GM18499 (cell line): ENCODE data around the gene SLC2A1.

Experiments
- ATAC-seq: cut with Tn5 transposase; IDR thresholded peaks from one replicate; pipeline ENCODE4 v1.9.1; 2021; ENCODE audit warnings: moderate number of reproducible peaks; ENCODE audit not compliant: insufficient read depth, unreplicated experiment

Gene SLC2A1

DNA sequence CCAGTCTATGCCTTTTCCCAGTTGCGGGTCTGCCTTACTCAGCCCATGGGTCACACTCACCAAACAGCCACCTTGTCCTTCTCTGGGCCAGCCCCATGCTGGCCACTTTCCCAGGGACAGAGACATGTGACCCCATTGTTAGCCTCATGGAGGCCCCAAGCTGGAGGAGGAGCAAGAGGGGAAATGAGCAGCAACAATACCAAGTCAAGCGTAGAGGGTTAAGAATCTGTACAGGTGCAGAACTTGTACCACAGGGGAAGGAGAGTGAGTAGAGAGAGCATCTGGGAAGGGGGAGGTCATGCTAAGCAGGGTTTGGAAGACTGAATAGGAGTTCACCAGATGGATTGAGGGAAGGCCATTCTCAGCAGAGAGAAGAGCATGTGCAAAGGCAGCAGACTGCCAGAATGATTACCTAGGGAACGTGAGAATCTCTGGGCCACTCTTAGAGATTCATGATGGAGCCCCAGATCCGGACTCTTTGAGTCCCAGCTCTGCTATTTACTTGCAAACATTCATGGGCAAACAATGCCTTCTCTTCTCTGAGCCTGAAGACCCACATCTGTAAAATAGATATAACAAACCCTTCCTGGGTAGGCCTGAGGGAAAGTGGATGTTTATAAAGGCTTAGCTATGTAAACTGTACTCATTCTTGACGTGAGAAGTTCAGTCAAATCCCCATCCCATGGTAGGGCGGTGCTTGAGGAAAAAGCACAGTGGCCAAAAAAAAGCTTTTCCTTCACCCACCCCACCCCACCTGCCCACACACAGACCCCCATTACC is 2.8 kb upstream of the SLC2A1 start:
- no peak for ATAC-seq

DNA sequence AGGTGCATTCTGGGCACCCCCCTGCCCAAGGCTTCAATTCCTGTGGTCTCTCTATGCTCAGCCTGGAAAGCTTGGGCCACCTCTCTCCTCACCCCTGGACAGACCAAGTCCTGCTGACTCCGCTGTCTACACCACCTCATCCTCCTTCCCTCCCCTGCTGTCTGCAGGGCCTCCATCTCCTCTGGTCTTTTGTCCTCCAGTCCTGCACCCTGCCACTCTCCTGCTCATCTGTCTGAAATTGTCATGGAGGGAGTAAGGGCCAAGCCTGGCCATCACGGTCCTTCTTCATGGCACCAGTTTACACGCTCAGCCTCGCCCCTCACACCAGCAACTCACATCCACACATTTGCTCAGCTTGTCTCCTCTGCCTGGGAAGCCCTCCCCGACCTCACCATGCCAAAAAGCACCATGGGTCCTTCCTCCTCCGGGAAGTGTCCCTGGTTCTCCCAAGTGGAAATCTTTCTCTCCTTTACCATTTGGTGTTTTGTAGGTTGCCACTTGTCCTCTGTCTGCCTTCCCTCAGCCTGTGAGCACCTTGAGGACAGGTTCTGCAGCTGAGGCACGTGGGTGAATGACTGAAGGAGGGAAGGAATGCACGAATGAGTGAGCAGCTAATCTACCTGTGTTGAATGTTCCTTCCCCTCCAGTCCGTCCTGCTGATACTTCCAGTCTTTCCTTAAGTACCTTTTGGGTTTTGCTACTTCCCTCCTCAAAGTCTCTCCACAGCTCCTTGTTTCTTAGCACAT is 2.1 kb upstream of the SLC2A1 start:
- no peak for ATAC-seq

GRCh38 chr1:42960122-42960390 is 1.4 kb upstream of the SLC2A1 start:
- no peak for ATAC-seq

GRCh38 chr1:42957880-42958487 is 684 bp downstream of the SLC2A1 start:
- ATAC-seq: no peak

- no peak for ATAC-seq
Measured at GRCh38 chr1:42957229-42957879, 1.3 kb downstream of the SLC2A1 start.

- ATAC-seq: no peak
Measured at GRCh38 chr1:42956739-42957138, 1.9 kb downstream of the SLC2A1 start.

GRCh38 chr1:42955311-42956063 is 3.2 kb downstream of the SLC2A1 start:
- ATAC-seq: no peak

DNA sequence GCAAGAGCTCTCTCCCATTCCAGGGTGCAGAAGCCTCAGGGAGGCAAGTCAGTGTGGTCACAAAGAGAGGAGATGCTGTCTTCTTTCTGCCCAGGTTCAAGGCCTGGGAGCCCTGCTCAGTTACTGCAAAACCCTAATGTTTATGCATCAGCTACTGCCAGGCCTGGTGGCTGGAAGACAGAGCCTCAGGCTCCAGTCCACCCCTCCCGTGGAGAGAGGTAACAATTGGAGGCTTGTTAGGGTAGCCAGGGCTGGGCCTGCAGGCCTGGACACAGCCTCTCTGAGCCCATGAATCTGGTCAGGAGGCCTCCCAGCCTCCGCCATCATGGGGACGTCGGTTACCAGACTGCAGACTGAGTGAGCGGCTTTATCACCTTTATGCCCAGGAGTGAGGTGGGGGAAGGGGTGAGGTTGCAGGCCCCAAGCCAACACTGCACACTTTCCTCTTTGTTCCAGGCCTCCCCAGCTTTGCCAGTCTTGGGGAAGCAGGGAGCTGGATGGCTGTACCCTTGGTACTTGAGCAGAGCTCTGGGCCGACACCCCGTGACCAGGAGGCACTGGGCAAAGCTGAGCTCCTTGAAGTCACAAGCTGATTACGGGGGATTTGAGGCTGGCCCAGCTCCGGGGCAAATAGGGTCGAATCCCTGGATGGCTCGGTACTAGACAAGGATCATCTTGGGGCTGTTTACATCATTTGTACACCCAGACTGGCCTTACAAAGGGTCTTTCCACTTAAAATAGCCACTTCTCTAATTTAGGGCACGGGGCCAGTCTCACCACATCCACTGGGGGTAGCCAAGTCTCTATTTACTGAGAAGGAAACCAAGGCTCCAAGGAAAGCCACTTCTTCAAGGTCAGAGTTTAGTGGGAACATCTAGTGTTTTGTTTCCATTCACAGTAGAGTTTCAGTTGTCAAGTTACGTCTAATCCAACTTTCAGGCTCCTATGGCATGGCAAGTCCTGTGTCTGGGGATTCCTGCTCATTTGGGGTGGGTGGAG is 5.2 kb downstream of the SLC2A1 start:
- ATAC-seq: no peak

DNA sequence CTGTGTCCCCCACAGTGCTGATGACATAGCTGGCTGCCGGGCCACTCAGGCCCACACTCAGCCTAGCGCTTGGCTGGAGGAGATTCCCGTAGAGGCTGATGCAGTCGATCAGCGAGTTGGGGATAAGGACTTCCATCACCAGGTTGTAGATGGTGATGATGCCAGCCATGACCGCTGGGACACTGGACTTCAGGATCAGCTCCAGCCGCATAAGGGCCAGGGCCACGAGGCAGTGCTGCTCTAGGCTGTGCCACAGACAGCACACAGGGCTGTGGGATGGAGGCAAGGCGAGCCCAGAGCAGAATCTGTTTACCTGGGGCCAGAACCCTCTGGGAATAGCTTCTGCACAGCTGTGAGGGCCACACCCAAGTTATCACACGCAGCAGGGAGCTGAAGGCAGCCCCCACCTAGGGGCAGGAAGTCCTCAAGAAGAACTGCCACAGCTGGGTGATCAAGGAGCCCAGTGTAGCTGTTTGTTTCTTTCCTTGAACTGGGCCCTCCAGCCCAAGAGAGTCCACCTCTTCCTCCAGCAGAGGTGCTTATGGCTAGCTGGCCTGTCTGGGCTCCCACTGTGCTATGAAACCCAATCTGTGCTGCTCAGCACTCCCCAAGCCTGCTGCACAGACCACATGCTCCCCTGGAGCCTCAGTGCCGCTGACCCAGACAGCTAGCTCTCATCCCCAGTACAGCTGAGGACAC is 6.2 kb downstream of the SLC2A1 start:
- ATAC-seq: no peak

DNA sequence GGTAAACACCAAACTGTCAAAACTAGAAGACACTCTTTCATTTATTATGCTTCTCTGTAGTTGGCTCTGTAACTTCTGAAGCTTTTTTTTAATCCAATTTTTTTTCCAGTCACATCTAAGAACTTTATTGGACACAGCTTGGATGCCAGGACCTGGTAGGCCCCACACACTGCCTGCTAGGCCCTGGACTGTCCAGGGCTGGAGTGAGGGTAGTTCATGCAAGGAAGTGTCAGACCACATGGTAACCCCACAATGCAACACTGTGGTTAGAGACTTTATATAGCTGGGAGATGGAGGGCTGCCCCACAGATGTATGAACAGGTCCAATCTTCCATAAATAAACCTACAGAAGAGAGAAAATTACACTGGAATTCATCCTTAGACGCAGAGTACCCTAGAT is 7.1 kb downstream of the SLC2A1 start:
- no peak for ATAC-seq

DNA sequence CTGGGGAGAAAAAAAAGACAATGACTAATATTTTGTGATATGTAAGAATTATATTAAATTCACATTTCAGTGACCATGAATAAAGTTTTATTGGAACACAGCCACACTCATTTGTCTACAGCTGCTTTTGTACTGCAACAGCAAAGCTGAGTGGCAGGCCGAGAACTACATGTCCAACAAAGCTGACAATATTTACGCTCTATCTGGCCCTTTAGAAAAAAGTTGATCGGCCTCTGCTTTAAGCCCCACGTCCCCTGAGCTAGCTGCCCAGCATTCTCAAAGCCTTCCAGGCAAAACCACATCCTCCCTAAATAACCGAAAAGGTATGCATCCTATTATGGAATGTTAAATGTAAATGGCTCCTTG is 8.6 kb downstream of the SLC2A1 start:
- no peak for ATAC-seq

GRCh38 chr1:42949312-42950115 is 9.2 kb downstream of the SLC2A1 start:
- ATAC-seq: no peak

GRCh38 chr1:42947965-42948732 is 10.5 kb downstream of the SLC2A1 start:
- no peak for ATAC-seq

GRCh38 chr1:42947117-42947516 is 11.6 kb downstream of the SLC2A1 start:
- ATAC-seq: no peak

- no peak for ATAC-seq
Measured at GRCh38 chr1:42946120-42946898, 12.4 kb downstream of the SLC2A1 start.

DNA sequence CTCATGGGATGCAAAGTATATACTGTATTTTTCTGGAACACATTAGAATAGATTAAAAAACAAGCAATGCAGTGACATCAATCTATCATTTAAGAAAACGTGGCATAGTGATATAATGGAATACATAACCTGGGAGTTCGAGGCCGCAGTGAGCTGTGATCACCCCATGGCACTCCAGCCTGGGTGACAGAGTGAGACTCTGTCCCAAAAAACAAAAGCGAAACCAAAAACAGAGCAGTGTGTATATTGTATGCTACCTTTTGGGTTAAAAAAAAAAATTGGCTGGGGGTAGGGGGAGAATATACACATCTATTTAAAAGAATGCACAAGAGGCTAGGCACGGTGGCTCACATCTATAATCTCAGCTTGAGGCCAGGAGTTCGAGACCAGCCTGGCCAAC is 13.5 kb downstream of the SLC2A1 start:
- ATAC-seq: no peak
